Epithelial cell of proximal tubule (primary cell): ENCODE measurements around the gene PLCD3. TPM values are rescaled to one million over a fixed set of nuclear protein-coding genes. Genes with fewer than 3 reads are reported as not detected.

Experiments used
- DNase-seq: peaks from one replicate; pipeline ENCODE4 v3.0.0-alpha.2; 2011; ENCODE audit warnings: low read depth
- H3K4me3 ChIP-seq: 2 replicates; pipeline ENCODE4 v1.5.1; 2011; ENCODE audit warnings: low read depth, mild to moderate bottlenecking, low read length
- total RNA-seq: library from RNA; depleted of rRNA; stranded (reverse); fragments of >200 nt; gene quantifications from 2 replicates; pipeline ENCODE4 v1.2.3, GENCODE V29; 2015
- TF ChIP-seq, protein P1 (sequence below): conservative IDR thresholded peaks from 2 replicates; pipeline ENCODE4 v1.5.1; 2012; ENCODE audit warnings: low read depth, mild to moderate bottlenecking, low read length

The PLCD3 gene
- total RNA-seq, 1 donor from 2014 or later: 107 TPM

DNA sequence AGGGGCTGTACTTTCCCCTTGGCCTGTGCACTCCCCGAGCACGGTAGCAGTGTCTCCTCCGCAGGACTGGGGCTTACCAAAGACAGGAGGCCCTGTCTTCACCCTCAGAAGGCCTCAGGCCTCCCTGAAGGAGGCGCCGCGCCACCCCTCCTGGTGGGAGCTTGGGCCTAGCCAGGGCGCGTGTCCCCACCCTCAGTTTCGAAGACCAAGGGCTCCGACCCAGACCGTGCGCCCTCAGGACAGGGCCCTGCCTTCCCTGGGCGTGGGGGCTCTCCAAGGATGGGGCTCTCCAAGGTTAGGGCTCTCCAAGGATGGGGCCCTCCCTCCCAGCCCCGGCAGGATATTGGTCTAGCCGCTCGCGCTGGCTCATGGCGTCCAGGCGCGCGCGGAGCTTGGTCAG, 11.8 kb downstream of the PLCD3 start:
- TF ChIP-seq, protein P1, sequence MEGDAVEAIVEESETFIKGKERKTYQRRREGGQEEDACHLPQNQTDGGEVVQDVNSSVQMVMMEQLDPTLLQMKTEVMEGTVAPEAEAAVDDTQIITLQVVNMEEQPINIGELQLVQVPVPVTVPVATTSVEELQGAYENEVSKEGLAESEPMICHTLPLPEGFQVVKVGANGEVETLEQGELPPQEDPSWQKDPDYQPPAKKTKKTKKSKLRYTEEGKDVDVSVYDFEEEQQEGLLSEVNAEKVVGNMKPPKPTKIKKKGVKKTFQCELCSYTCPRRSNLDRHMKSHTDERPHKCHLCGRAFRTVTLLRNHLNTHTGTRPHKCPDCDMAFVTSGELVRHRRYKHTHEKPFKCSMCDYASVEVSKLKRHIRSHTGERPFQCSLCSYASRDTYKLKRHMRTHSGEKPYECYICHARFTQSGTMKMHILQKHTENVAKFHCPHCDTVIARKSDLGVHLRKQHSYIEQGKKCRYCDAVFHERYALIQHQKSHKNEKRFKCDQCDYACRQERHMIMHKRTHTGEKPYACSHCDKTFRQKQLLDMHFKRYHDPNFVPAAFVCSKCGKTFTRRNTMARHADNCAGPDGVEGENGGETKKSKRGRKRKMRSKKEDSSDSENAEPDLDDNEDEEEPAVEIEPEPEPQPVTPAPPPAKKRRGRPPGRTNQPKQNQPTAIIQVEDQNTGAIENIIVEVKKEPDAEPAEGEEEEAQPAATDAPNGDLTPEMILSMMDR: no peak
- H3K4me3 ChIP-seq: no peak overlapping the region

DNA sequence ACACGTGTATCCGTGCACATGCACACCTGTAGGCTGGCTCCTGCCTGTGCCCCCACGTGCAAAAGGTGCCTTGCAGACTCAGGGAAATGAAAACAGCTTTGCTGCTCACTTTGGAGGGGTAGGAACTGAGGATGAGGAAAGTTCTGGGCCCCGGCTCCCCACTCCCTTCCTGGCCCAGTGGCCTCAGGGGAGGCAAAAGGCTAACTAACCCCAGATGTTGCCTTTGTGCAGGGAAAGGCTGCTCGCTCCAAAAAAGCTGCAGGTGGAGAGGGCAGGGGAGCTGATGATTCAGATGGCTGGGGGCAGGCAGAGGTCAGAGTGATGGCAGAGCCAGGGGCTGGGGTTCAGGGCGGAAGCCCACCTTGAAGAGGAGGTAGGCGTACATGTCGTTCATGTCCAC, 12.4 kb downstream of the PLCD3 start:
- no peak for DNase-seq
- TF ChIP-seq, protein P1: no peak
- H3K4me3 ChIP-seq: no peak overlapping the region

More for the DNA sequence above, 11.8 kb downstream of the PLCD3 start:
- no peak for DNase-seq

- no peak for DNase-seq
- TF ChIP-seq, protein P1: no peak
- H3K4me3 ChIP-seq: no peak overlapping the region
These were observed 13.6 kb downstream of the PLCD3 start for GRCh38 chr17:45118691-45119090.

DNA sequence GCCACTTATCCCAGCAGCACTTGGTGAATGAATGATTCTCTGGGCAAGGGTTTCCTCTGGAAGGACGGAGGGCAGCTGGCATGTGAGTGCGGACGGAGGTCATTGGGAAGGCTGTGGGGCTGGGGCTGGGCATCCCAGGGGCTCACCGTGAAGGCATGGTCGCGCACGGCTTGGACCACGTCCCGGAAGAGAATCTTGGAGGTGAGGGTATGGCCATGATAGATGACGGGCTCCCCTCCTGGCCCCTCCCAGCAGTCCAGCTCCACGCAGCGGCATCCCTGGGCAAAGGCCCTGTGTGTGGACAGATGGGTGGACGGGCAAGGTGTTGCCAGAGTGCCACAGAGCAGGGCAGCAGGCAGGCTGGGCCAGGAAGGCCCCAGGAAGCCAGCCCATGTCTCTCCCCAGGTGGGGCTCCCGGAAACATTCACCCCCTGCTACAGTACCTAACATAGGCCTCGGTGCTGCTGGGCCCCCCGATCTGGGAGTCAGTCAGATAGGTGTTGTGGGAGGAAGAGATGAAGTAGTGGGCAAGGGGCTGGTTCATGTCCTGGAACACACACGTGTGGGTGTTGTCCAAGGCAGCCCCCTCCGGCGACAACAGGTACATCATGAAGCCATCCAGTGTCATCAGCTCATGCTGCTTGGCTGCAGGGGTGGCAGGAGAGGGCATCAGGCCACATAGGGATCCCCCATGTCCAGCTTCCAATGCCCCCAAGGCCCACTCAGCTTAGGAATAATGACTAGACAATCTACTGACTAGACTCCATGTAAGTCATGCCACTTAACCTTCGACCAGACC, 14.3 kb downstream of the PLCD3 start:
- H3K4me3 ChIP-seq: no peak overlapping the region
- no peak for DNase-seq
- TF ChIP-seq, protein P1: no peak

GRCh38 chr17:45117334-45117733, 15.0 kb downstream of the PLCD3 start:
- TF ChIP-seq, protein P1: no peak
- no peak for DNase-seq
- H3K4me3 ChIP-seq: no peak overlapping the region

DNA sequence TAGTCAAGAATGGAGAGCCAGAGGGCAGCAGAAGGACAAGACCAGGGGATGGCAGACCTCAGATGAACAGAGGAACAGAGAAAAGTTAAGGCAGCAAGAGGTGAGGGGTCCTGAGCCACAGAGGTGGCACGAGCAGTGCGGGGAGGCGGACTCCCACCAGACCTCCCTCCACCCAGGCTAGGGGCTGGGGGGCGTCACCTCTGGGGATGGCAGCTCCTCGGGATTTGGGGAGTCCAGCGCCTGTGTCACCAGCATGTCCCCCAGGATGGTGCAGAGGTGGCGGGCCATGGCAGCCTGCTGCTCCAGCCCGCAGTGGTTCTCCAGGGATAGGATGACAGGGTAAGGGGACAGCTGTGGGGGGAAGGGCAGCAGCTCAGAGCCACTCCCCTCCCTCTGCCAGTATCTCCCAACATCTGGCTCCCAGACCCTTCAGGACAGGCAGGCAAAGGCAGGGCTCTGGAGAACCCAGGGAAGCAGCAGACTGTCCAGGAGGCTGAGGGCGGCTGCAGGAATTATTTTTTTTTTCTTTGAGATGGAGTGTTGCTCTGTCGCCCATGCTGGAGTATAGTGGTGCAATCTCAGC, 15.8 kb downstream of the PLCD3 start:
- TF ChIP-seq, protein P1: no peak
- no peak for DNase-seq
- H3K4me3 ChIP-seq: no peak overlapping the region
